GM13977 (cell line): ENCODE data around the gene SH3PXD2B.
"Not testable (repeated sequence)": the region's sequence is repeated elsewhere in the genome, so short reads cannot be mapped to it uniquely, and the experiment has no call there.

ENCODE experiments used
- DNase-seq: peaks from one replicate; pipeline ENCODE4 v3.0.0; 2012; ENCODE audit warnings: low spot score
- CTCF ChIP-seq: IDR thresholded peaks from 2 replicates; pipeline ENCODE4 v1.5.1; 2012; ENCODE audit warnings: mild to moderate bottlenecking, control low read depth; ENCODE audit not compliant: insufficient read depth; ENCODE audit errors: extremely low read depth, missing control alignments
- in situ Hi-C: fragments of 300-500 bp; cut with MboI; formaldehyde crosslinking; loops from one replicate; pipeline ENCODE4 v1.12.0; 2022; ENCODE audit warnings: low sequenced_read_pairs, low pct_unique_long_range_greater_than_20kb, mixed read lengths, inconsistent platforms; ENCODE audit not compliant: unreplicated experiment

The SH3PXD2B gene

GRCh38 chr5:172353846-172354245 lies 100.5 kb downstream of the SH3PXD2B start:
- TF ChIP-seq CTCF: no peak
- in situ Hi-C loops: no loop called here

GRCh38 chr5:172353271-172353812 lies 101.0 kb downstream of the SH3PXD2B start:
- in situ Hi-C loops: no loop called here
- no peak for DNase-seq

More at GRCh38 chr5:172353846-172354245, 100.5 kb downstream of the SH3PXD2B start:
- DNase-seq: no peak

GRCh38 chr5:172352526-172352925 lies 101.8 kb downstream of the SH3PXD2B start:
- in situ Hi-C loops, DNase-seq: not testable (repeated sequence)

More at GRCh38 chr5:172353271-172353812, 101.0 kb downstream of the SH3PXD2B start:
- no peak for TF ChIP-seq CTCF

GRCh38 chr5:172351240-172351778 lies 103.0 kb downstream of the SH3PXD2B start:
- in situ Hi-C loops: no loop called here
- no peak for TF ChIP-seq CTCF

GRCh38 chr5:172350212-172351181 lies 103.8 kb downstream of the SH3PXD2B start:
- in situ Hi-C loops: no loop called here
- TF ChIP-seq CTCF: no peak
- no peak for DNase-seq

More at GRCh38 chr5:172351240-172351778, 103.0 kb downstream of the SH3PXD2B start:
- no peak for DNase-seq

- DNase-seq, in situ Hi-C loops: not testable (repeated sequence)
Observed at GRCh38 chr5:172348733-172349132, 105.6 kb downstream of the SH3PXD2B start.

- DNase-seq: no peak
- TF ChIP-seq CTCF: no peak
- in situ Hi-C loops: no loop called here
Observed at GRCh38 chr5:172348084-172348483, 106.2 kb downstream of the SH3PXD2B start.
